SK-N-MC (cell line): ENCODE results near the gene VSIG4.

Source experiments
- DNase-seq: peaks from one replicate; pipeline ENCODE4 v3.0.0-alpha.2; 2011; ENCODE audit warnings: low read depth, low spot score
- H3K27ac ChIP-seq: fragments of 200-600 bp; sonication (generic); 2 replicates; pipeline ENCODE4 v1.5.1; 2016; ENCODE audit warnings: mixed run types
- H3K36me3 ChIP-seq: fragments of 200-600 bp; sonication (generic); 2 replicates; pipeline ENCODE4 v1.6.1; 2017; ENCODE audit warnings: antibody characterized with exemption, low read length, mixed read lengths; ENCODE audit not compliant: insufficient read depth
- H3K4me3 ChIP-seq: fragments of 200-600 bp; sonication (generic); 2 replicates; pipeline ENCODE4 v1.5.1; 2016
- H3K9ac ChIP-seq: fragments of 200-600 bp; sonication (generic); 2 replicates; pipeline ENCODE4 v1.8.0; 2017; ENCODE audit warnings: mixed run types, mixed read lengths; ENCODE audit not compliant: insufficient read length
- H3K9me3 ChIP-seq: fragments of 200-600 bp; sonication (generic); 2 replicates; pipeline ENCODE4 v1.6.1; 2017; ENCODE audit warnings: low read depth, mild to moderate bottlenecking, antibody characterized with exemption, low read length, moderate library complexity, mixed read lengths
- EZH2 ChIP-seq: fragments of 200-600 bp; sonication (generic); IDR thresholded peaks from one replicate; pipeline ENCODE4 v1.6.1; 2017; ENCODE audit warnings: antibody characterized with exemption
- FOXP2 ChIP-seq: optimal IDR thresholded peaks from 2 replicates; pipeline ENCODE3; 2011; ENCODE audit warnings: mild to moderate bottlenecking, moderate library complexity; ENCODE audit not compliant: insufficient read depth; ENCODE audit errors: extremely low read length, control extremely low read depth
- POLR2AphosphoS5 ChIP-seq: IDR thresholded peaks from 2 replicates; pipeline ENCODE4 v1.6.1; 2012; ENCODE audit warnings: mild to moderate bottlenecking, low read depth, low read length, borderline replicate concordance

Gene VSIG4

GRCh38 chrX:66051980-66052379, 12.1 kb upstream of the VSIG4 start:
- no peak for DNase-seq
- Histone ChIP-seq H3K9ac (no peak overlapping the region), H3K9me3 (no peaks in the 10 kb centered on the region), H3K27ac (no peak overlapping the region), H3K36me3 (no peaks in the 10 kb centered on the region), H3K4me3 (no peak overlapping the region)
- no peak for TF ChIP-seq POLR2AphosphoS5
- no peak for TF ChIP-seq EZH2
- TF ChIP-seq FOXP2, result no peak

- DNase-seq, result no peak
- H3K4me3 ChIP-seq, result no peak overlapping the region
- no peak for TF ChIP-seq POLR2AphosphoS5
- no peak for TF ChIP-seq FOXP2
- no peak for TF ChIP-seq EZH2
- no peak overlapping the region for H3K9ac ChIP-seq
- no peaks in the 10 kb centered on the region for H3K9me3 ChIP-seq
- no peak overlapping the region for H3K27ac ChIP-seq
- no peaks in the 10 kb centered on the region for H3K36me3 ChIP-seq
Measured at GRCh38 chrX:66050140-66050569, 10.3 kb upstream of the VSIG4 start.

GRCh38 chrX:66049056-66049455, 9.2 kb upstream of the VSIG4 start:
- TF ChIP-seq EZH2, result no peak
- TF ChIP-seq FOXP2, result no peak
- TF ChIP-seq POLR2AphosphoS5, result no peak
- no peak overlapping the region for H3K27ac ChIP-seq
- H3K9ac ChIP-seq, result no peak overlapping the region
- no peaks in the 10 kb centered on the region for H3K9me3 ChIP-seq
- no peak overlapping the region for H3K4me3 ChIP-seq
- no peak for DNase-seq
- H3K36me3 ChIP-seq, result no peaks in the 10 kb centered on the region

- Histone ChIP-seq H3K9me3 (no peaks in the 10 kb centered on the region), H3K4me3 (no peak overlapping the region), H3K9ac (no peak overlapping the region), H3K27ac (no peak overlapping the region), H3K36me3 (no peaks in the 10 kb centered on the region)
- TF ChIP-seq EZH2 (no peak), FOXP2 (no peak), POLR2AphosphoS5 (no peak)
- DNase-seq, result no peak
Measured at GRCh38 chrX:66046612-66047235, 6.8 kb upstream of the VSIG4 start.

GRCh38 chrX:66045894-66046293, 6.0 kb upstream of the VSIG4 start:
- no peak for DNase-seq
- no peak for TF ChIP-seq POLR2AphosphoS5
- Histone ChIP-seq H3K27ac (no peak overlapping the region), H3K36me3 (no peaks in the 10 kb centered on the region), H3K4me3 (no peak overlapping the region), H3K9ac (no peak overlapping the region), H3K9me3 (no peaks in the 10 kb centered on the region)

- DNase-seq, result no peak
- H3K9ac ChIP-seq, result no peak overlapping the region
- no peaks in the 10 kb centered on the region for H3K9me3 ChIP-seq
- no peaks in the 10 kb centered on the region for H3K36me3 ChIP-seq
- H3K27ac ChIP-seq, result no peak overlapping the region
- TF ChIP-seq FOXP2 (no peak), EZH2 (no peak), POLR2AphosphoS5 (no peak)
- no peak overlapping the region for H3K4me3 ChIP-seq
Measured at GRCh38 chrX:66043584-66043983, 3.7 kb upstream of the VSIG4 start.

GRCh38 chrX:66042307-66043077, 2.6 kb upstream of the VSIG4 start:
- H3K36me3 ChIP-seq, result no peaks in the 10 kb centered on the region
- no peak overlapping the region for H3K4me3 ChIP-seq
- H3K9me3 ChIP-seq, result no peaks in the 10 kb centered on the region
- DNase-seq, result no peak
- no peak overlapping the region for H3K27ac ChIP-seq
- H3K9ac ChIP-seq, result no peak overlapping the region
- no peak for TF ChIP-seq FOXP2
- no peak for TF ChIP-seq EZH2
- no peak for TF ChIP-seq POLR2AphosphoS5

- no peaks in the 10 kb centered on the region for H3K36me3 ChIP-seq
- DNase-seq, result no peak
- no peaks in the 10 kb centered on the region for H3K9me3 ChIP-seq
- no peak overlapping the region for H3K9ac ChIP-seq
- no peak overlapping the region for H3K4me3 ChIP-seq
- no peak overlapping the region for H3K27ac ChIP-seq
- TF ChIP-seq EZH2 (no peak), POLR2AphosphoS5 (no peak), FOXP2 (no peak)
Measured at GRCh38 chrX:66038115-66038514, 1.8 kb downstream of the VSIG4 start.

GRCh38 chrX:66036231-66036630, 3.6 kb downstream of the VSIG4 start:
- DNase-seq, result no peak
- Histone ChIP-seq H3K9ac (no peak overlapping the region), H3K4me3 (no peak overlapping the region), H3K9me3 (no peaks in the 10 kb centered on the region), H3K36me3 (no peaks in the 10 kb centered on the region), H3K27ac (no peak overlapping the region)
- no peak for TF ChIP-seq POLR2AphosphoS5
